NCI-H2107 (cell line): ENCODE data around the gene ARHGEF5.
A peak's percentile ranks its signal among the peaks of the same experiment; 100 is the strongest.
"Not testable (repeated sequence)": the region's sequence is repeated elsewhere in the genome, so short reads cannot be mapped to it uniquely, and the experiment has no call there.

Experiments
- DNase-seq: peaks from one replicate; lab custom pipeline; 2025; lab: John Stamatoyannopoulos, UW

The ARHGEF5 gene

GRCh38 chr7:144384071-144384470 is 28.9 kb downstream of the ARHGEF5 start:
- no peak for DNase-seq

GRCh38 chr7:144384555-144385245 is 29.5 kb downstream of the ARHGEF5 start:
- DNase-seq: no peak

GRCh38 chr7:144386741-144387140 is 31.5 kb downstream of the ARHGEF5 start:
- no peak for DNase-seq

GRCh38 chr7:144388950-144389349 is 33.7 kb downstream of the ARHGEF5 start:
- DNase-seq: no peak

GRCh38 chr7:144390481-144390880 is 35.3 kb downstream of the ARHGEF5 start:
- DNase-seq: no peak

- no peak for DNase-seq
These were observed 35.8 kb downstream of the ARHGEF5 start for GRCh38 chr7:144391014-144391413.

GRCh38 chr7:144391823-144392255 is 36.6 kb downstream of the ARHGEF5 start:
- DNase-seq: peak; percentile 9

- DNase-seq: no peak
These were observed 41.9 kb downstream of the ARHGEF5 start for GRCh38 chr7:144397086-144397485.

- DNase-seq: no peak
These were observed 43.1 kb downstream of the ARHGEF5 start for GRCh38 chr7:144398291-144398690.

- no peak for DNase-seq
These were observed 43.7 kb downstream of the ARHGEF5 start for GRCh38 chr7:144398911-144399310.

GRCh38 chr7:144399946-144400345 is 44.7 kb downstream of the ARHGEF5 start:
- no peak for DNase-seq

GRCh38 chr7:144401490-144401889 is 46.3 kb downstream of the ARHGEF5 start:
- no peak for DNase-seq

GRCh38 chr7:144403102-144403501 is 47.9 kb downstream of the ARHGEF5 start:
- no peak for DNase-seq

- no peak for DNase-seq
These were observed 48.5 kb downstream of the ARHGEF5 start, which contains the start of gene NOBOX for GRCh38 chr7:144403649-144404061. TSS of gene NOBOX (minus strand) at chr7:144403693.

- no peak for DNase-seq
These were observed 49.7 kb downstream of the ARHGEF5 start for GRCh38 chr7:144404946-144405345.

- no peak for DNase-seq
These were observed 52.2 kb downstream of the ARHGEF5 start for GRCh38 chr7:144407266-144407931.

GRCh38 chr7:144408121-144408520 is 52.9 kb downstream of the ARHGEF5 start:
- no peak for DNase-seq

- DNase-seq: no peak
These were observed 55.2 kb downstream of the ARHGEF5 start for GRCh38 chr7:144410441-144410840.

GRCh38 chr7:144414815-144415214 is 59.6 kb downstream of the ARHGEF5 start:
- DNase-seq: no peak

GRCh38 chr7:144415858-144416257 is 60.7 kb downstream of the ARHGEF5 start:
- no peak for DNase-seq

- DNase-seq: no peak
These were observed 61.1 kb downstream of the ARHGEF5 start for GRCh38 chr7:144416341-144416740.

GRCh38 chr7:144418931-144419330 is 63.7 kb downstream of the ARHGEF5 start:
- not testable (repeated sequence) for DNase-seq

GRCh38 chr7:144427539-144427938 is 72.3 kb downstream of the ARHGEF5 start:
- DNase-seq: not testable (repeated sequence)

- DNase-seq: no peak
These were observed 73.2 kb downstream of the ARHGEF5 start for GRCh38 chr7:144428431-144428830.
